HG03342 (cell line): ENCODE data around the gene EPS15.
A peak's percentile ranks its signal among the peaks of the same experiment; 100 is the strongest.
"Not testable (repeated sequence)": the region's sequence is repeated elsewhere in the genome, so short reads cannot be mapped to it uniquely, and the experiment has no call there.

ENCODE experiments used
- ATAC-seq: cut with Tn5 transposase; IDR thresholded peaks from one replicate; pipeline ENCODE4 v1.9.1; 2021; ENCODE audit warnings: mild to moderate bottlenecking, moderate library complexity; ENCODE audit not compliant: unreplicated experiment

The EPS15 gene

GRCh38 chr1:51519048-51519864 is at the start of gene EPS15:
EPS15 (minus strand) TSS chr1:51519266; CDS start chr1:51519231, 35 bp downstream.
- peak; percentile 60 for ATAC-seq

DNA sequence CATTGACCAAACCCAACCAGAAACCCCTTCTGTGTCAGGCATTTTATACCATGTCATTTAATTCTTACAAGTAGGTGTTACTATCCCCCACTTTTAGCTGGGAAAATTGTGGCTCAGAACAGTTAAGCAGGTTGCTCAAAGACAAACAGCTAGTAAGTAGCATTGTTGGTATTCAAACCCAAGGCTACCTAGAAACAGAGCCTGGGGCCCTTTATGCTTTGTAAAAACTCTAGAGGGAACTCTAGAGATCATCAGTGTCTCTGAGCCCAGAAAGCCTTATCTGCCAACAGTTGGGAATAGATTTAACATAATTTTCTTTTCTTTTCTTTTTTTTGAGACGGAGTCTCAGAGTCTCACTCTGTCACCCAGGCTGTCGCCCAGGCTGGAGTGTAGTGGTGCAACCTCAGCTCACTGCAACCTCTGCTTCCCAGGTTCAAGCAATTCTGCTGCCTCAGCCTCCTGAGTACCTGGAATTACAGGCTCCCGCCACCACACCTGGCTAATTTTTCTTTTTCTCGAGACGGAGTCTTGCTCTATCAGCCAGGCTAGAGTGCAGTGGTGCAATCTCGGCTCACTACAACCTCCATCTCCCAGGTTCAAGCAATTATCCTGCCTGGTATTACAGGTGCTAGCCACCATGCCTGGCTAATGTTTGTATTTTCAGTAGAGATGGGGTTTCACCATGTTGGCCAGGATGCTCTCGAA is 49.3 kb upstream of the EPS15 start:
- ATAC-seq = no peak

- ATAC-seq = no peak
Measured at GRCh38 chr1:51567653-51568052, 48.6 kb upstream of the EPS15 start.

DNA sequence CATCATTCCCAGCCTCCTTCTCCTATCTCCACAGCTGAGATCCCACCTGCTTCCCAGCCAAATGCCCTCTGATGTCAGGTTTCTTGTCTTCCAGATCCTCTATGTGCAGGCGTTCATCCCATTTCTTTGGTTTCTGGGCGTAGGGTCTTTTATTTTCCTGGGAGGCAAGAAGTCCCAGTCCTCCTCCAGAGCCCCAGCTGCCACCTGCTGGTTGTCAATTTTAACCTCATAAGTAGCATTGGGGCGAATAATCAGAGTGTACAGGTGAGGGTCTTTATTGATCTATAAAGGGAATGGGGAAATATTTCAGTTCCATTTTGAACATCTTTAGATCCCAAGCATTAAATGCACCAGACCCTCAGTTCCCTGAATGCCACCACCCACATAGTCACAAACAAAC is 47.2 kb upstream of the EPS15 start:
- no peak for ATAC-seq

DNA sequence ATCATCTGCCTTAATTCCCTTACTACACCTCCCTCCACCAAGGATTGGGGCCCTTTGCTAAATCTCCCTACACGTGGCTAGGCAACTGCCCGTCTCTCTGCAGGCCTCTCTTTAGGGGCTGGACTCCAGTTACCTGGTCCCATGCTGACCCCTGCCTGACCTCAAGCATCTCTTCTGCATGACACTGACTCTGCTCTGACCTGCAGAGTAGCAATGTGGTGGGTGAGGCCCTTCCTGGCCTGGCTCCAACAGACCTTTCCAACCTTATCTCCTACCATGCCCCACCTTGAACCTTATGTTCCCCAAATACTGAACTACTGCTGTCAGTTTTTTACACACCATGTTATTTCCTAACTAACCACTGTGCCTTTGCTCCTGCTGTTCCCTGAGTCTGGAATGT is 45.9 kb upstream of the EPS15 start:
- ATAC-seq = no peak

DNA sequence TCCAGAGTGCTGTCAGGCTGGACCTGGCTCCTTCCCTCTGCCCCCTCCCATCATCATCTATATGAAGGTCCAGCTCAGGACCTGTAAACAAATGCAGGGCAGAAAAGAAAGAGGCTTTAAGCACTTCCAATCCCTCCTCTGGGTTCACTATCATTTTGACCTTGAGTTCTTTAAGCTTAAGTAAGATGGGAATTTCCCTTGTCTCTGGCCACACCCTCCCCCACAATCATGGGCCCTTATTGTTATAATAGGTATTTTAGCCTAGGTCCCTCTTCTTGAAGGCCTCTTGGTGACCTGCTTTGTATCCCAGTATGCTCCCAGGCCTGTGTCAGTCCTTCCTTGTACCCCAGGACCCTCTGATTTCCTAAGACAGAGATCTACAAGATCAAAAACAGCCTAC is 45.1 kb upstream of the EPS15 start:
- no peak for ATAC-seq

GRCh38 chr1:51561702-51562101 is 42.6 kb upstream of the EPS15 start:
- no peak for ATAC-seq

- ATAC-seq = not testable (repeated sequence)
Measured at GRCh38 chr1:51560895-51561294, 41.8 kb upstream of the EPS15 start.

DNA sequence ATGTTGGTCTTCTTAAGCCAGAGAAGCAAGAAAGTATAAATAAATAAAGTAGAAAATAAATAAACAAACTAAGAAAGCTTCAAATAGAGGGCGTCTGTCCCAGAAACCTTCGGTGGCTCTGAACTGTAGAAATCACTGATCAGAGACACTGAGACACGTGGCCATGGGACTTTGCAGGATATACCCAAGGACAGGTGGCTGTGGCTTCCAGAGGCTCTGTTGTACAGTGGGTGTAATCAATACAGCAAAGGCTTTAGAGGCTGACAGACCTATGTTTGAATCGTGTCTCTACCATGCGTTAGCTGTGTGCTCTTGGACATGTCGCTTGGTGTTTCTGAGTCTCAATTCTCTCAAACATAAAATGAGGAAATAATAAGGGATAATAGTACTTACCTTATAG is 41.0 kb upstream of the EPS15 start:
- no peak for ATAC-seq

- no peak for ATAC-seq
Measured at GRCh38 chr1:51559501-51559900, 40.4 kb upstream of the EPS15 start.

DNA sequence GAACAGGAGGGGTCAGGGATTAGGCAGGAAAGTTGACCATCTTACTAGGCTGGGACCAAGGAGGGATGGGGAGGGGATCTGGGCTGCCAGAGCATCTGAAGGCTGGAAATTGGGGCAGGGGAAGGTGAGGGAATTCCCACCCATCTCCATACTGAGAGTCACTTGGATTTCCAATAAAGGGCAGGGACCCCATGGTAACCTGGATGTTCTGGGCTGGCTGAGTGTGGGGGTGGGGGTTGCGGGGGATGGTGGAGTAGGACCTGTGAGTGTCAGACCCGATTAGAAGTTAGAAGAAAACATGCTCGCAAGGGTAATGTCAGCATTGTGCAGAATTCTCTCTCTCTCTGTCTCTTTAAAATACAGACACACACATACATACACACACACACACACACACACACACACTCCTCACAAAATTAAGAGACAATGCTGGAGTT is 40.0 kb upstream of the EPS15 start:
- no peak for ATAC-seq

GRCh38 chr1:51558375-51558924 is 39.4 kb upstream of the EPS15 start:
- no peak for ATAC-seq

DNA sequence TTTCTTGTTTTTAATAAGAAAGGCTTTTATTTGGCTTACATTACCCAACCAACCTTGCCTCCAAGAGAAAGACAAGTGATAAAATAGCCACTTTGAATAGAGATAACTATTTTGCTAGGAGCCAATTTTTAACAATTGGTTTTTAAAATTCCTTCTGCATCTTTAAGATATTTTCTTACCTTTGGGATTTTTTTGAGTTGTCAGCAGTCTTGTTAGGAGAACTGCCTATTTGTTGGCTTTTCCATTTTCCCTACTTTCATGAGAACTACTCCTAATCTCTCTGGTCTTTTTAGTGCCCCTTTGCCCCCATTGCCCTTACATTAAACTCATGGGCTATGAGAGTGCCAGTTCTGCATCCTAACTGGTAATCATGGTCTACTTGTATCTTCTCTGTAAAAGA is 38.1 kb upstream of the EPS15 start:
- no peak for ATAC-seq

GRCh38 chr1:51555866-51556619 is 37.0 kb upstream of the EPS15 start:
- no peak for ATAC-seq

DNA sequence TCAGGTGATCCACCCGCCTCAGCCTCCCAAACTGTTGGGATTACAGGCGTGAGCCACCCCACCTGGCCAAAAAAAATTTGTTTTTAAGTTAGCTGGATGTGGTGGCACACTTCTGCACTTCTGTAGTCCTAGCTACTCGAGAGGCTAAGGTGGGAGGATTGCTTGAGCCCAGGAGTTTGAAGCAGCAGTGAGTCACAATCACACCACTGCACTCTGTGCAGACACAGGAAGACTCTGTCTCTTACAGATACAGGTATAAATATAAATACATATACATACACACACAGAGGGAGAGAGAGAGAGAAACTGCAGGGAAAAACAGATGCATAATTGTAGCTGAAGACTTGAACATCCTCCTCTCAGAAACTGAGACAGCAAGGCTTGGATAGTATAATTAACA is 34.8 kb upstream of the EPS15 start:
- no peak for ATAC-seq

- no peak for ATAC-seq
Measured at GRCh38 chr1:51552929-51553807, 34.1 kb upstream of the EPS15 start.

- ATAC-seq = no peak
Measured at GRCh38 chr1:51551848-51552296, 32.8 kb upstream of the EPS15 start.

DNA sequence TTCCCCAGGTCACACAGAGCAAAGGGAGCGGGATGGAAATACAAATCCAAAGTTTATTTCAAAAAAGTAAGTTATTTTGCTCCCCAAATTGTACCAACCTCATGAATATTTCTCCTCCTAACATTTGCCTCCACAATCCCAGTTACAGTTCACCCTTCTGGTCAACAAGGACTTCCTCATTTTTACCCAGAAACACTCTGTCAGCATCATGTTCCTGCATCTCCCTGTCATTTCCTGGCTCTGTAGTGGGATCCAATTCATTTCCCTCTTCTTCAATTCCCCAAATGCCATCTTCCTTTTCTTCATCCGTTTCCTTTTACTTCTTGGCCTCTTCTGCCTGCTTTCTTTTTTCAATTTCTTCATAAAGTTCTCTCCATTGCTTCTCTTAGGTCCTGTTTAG is 32.0 kb upstream of the EPS15 start:
- ATAC-seq = no peak

- ATAC-seq = no peak
Measured at GRCh38 chr1:51549901-51550300, 30.8 kb upstream of the EPS15 start.

DNA sequence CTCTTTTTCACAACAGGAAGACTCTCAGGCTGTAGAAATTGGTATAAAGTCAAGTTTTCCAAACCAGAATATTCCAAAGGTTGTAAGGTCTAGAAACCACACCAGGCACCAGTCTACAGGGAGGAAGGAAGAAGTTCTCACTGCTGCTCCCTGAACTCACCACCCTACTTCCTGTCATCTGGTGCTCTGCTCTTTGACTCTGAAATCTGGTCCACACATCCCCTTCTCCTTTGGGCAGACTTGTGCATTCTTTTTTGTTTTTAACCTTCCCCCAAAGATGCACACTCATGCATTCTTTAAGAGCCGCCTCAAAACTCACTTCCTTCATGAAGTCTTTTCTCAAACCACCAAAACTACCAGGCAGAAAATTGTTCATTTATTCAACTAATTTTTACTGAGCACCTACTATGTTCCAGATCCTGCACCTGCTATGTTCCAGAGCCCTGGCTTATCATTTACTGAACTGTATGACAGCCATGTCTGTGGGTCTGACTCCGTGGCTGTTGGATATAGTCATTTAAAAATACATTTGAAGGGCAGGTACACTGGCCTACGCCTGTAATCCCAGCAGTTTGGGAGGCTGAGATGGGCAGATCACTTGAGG is 30.1 kb upstream of the EPS15 start:
- ATAC-seq = no peak
